IMR-90 (cell line): Measurements from ENCODE around the gene GPR17. TPM values are rescaled to one million over a fixed set of nuclear protein-coding genes. Genes with fewer than 3 reads are reported as not detected.

Experiments used
- ATAC-seq: fragments of 200-7000 bp; cut with Tn5 transposase; 2 replicates; pipeline ENCODE4 v1.9.1; 2020; ENCODE audit warnings: low read depth, mild to moderate bottlenecking, moderate library complexity
- BruUV-seq: library from RNA; stranded (reverse); fragments of 400-500 nt; replicated peaks from 2 replicates; lab custom pipeline; 2021; lab: Mats Ljungman, UMichigan
- CTCF ChIA-PET: fragments of 300-600 bp; formaldehyde crosslinking; extraction: SDS; loops from one replicate; lab custom pipeline; 2021; ENCODE audit warnings: antibody characterized with exemption; lab: Yijun Ruan, JAX
- POLR2A ChIA-PET: fragments of 300-600 bp; sonication (Branson Sonifier 250); formaldehyde crosslinking; loops from one replicate; lab custom pipeline; 2022; ENCODE audit warnings: antibody characterized with exemption; ENCODE audit not compliant: unreplicated experiment; lab: Charles Lee
- DNase-seq: peaks from one replicate; pipeline ENCODE4 v3.0.0; 2013
- H2AFZ ChIP-seq: replicated peaks from 2 replicates; pipeline ENCODE3; 2013; ENCODE audit warnings: low read length, mild to moderate bottlenecking; ENCODE audit not compliant: poor library complexity
- H2AK5ac ChIP-seq: 2 replicates; pipeline ENCODE4 v1.6.1; 2013; ENCODE audit warnings: low read depth, low read length, inconsistent platforms
- H2AK9ac ChIP-seq: replicated peaks from 2 replicates; pipeline ENCODE3; 2013; ENCODE audit warnings: mild to moderate bottlenecking, low read depth, low read length, moderate library complexity; ENCODE audit not compliant: poor library complexity
- H2BK120ac ChIP-seq: 2 replicates; pipeline ENCODE4 v1.6.1; 2013; ENCODE audit warnings: low read depth, low read length, inconsistent platforms
- H2BK15ac ChIP-seq: 3 replicates; pipeline ENCODE4 v1.6.1; 2013; ENCODE audit warnings: low read depth, low read length, inconsistent platforms
- H2BK20ac ChIP-seq: 2 replicates; pipeline ENCODE4 v1.6.1; 2013; ENCODE audit warnings: low read depth, mild to moderate bottlenecking, inconsistent platforms, low read length, moderate library complexity
- H2BK5ac ChIP-seq: 2 replicates; pipeline ENCODE4 v1.6.1; 2013; ENCODE audit warnings: mild to moderate bottlenecking, low read depth, low read length, inconsistent platforms; ENCODE audit not compliant: poor library complexity, severe bottlenecking
- H3K14ac ChIP-seq: replicated peaks from 2 replicates; pipeline ENCODE4 v1.6.1; 2013; ENCODE audit warnings: low read depth, low read length, inconsistent platforms
- H3K18ac ChIP-seq: 2 replicates; pipeline ENCODE4 v1.6.1; 2013; ENCODE audit warnings: low read depth, low read length, control low read depth
- H3K23ac ChIP-seq: 2 replicates; pipeline ENCODE4 v1.6.1; 2013; ENCODE audit warnings: low read depth, low read length, inconsistent platforms
- H3K27ac ChIP-seq: 2 replicates; pipeline ENCODE4 v1.5.1; 2013; ENCODE audit warnings: mild to moderate bottlenecking, control low read depth, low read length; ENCODE audit not compliant: insufficient read depth
- H3K27me3 ChIP-seq: 2 replicates; pipeline ENCODE4 v1.6.1; 2013; ENCODE audit warnings: low read length; ENCODE audit not compliant: control insufficient read depth, insufficient read depth
- H3K36me3 ChIP-seq: 2 replicates; pipeline ENCODE4 v1.6.1; 2013; ENCODE audit warnings: low read length, mixed read lengths; ENCODE audit not compliant: control insufficient read depth, insufficient read depth
- H3K4ac ChIP-seq: 2 replicates; pipeline ENCODE4 v1.6.1; 2013; ENCODE audit warnings: low read depth, low read length, inconsistent platforms
- H3K4me1 ChIP-seq: 2 replicates; pipeline ENCODE4 v1.6.1; 2013; ENCODE audit warnings: low read length, mixed read lengths; ENCODE audit not compliant: control insufficient read depth, insufficient read depth
- H3K4me2 ChIP-seq: 2 replicates; pipeline ENCODE4 v1.6.1; 2013; ENCODE audit warnings: low read depth, mild to moderate bottlenecking, control low read depth, low read length, moderate library complexity
- H3K4me3 ChIP-seq: 2 replicates; pipeline ENCODE4 v1.5.1; 2013; ENCODE audit warnings: low read depth, mild to moderate bottlenecking, control low read depth, low read length, moderate library complexity; ENCODE audit not compliant: insufficient read depth
- H3K56ac ChIP-seq: 2 replicates; pipeline ENCODE4 v1.6.1; 2013; ENCODE audit warnings: low read length, inconsistent platforms; ENCODE audit not compliant: insufficient read depth; ENCODE audit errors: extremely low read depth
- H3K79me1 ChIP-seq, 2 experiments: 2 replicates each; pipeline ENCODE4 v1.6.1; 2013; ENCODE audit warnings: low read length in 2 of 2, inconsistent platforms in 1 of 2, low read depth in 1 of 2
- H3K9ac ChIP-seq: 2 replicates; pipeline ENCODE4 v1.6.1; 2013; ENCODE audit warnings: low read depth, low read length, control low read depth
- H3K9me1 ChIP-seq: 2 replicates; pipeline ENCODE4 v1.6.1; 2013; ENCODE audit warnings: low read length, inconsistent platforms; ENCODE audit not compliant: insufficient read depth
- H3K9me3 ChIP-seq: 2 replicates; pipeline ENCODE4 v1.6.1; 2013; ENCODE audit warnings: low read length; ENCODE audit not compliant: control insufficient read depth, insufficient read depth
- H4K20me1 ChIP-seq: 2 replicates; pipeline ENCODE4 v1.6.1; 2013; ENCODE audit warnings: low read length, inconsistent platforms; ENCODE audit not compliant: insufficient read depth
- H4K5ac ChIP-seq: 2 replicates; pipeline ENCODE4 v1.6.1; 2013; ENCODE audit warnings: mild to moderate bottlenecking, low read depth, low read length, control low read depth
- H4K8ac ChIP-seq, 2 experiments: 2 replicates each; pipeline ENCODE4 v1.6.1; 2013; ENCODE audit warnings: low read depth in 2 of 2, low read length in 2 of 2, control low read depth in 1 of 2, inconsistent platforms in 1 of 2
- H4K91ac ChIP-seq: 2 replicates; pipeline ENCODE4 v1.6.1; 2013; ENCODE audit warnings: low read depth, low read length, inconsistent platforms; ENCODE audit not compliant: insufficient read depth
- BHLHE40 ChIP-seq: fragments of 150-350 bp; IDR thresholded peaks from 2 replicates; pipeline ENCODE4 v1.6.1; 2016; ENCODE audit warnings: mild to moderate bottlenecking, low read depth, low read length
- CEBPB ChIP-seq: IDR thresholded peaks from 2 replicates; pipeline ENCODE4 v1.6.1; 2012; ENCODE audit warnings: low read depth, low read length, improper control_type of control experiment
- ELK1 ChIP-seq: fragments of 150-350 bp; IDR thresholded peaks from 2 replicates; pipeline ENCODE4 v1.6.1; 2016; ENCODE audit warnings: low read depth, mild to moderate bottlenecking, low read length, moderate library complexity, borderline replicate concordance
- FOS ChIP-seq: fragments of 150-350 bp; IDR thresholded peaks from 2 replicates; pipeline ENCODE4 v1.6.1; 2016; ENCODE audit warnings: low read depth, low read length
- MAZ ChIP-seq: IDR thresholded peaks from 2 replicates; pipeline ENCODE4 v1.6.1; 2012; ENCODE audit warnings: low read depth, mild to moderate bottlenecking, low read length, improper control_type of control experiment, moderate library complexity, borderline replicate concordance
- MXI1 ChIP-seq: IDR thresholded peaks from 2 replicates; pipeline ENCODE4 v1.6.1; 2012; ENCODE audit warnings: low read depth, mild to moderate bottlenecking, low read length, moderate library complexity, borderline replicate concordance
- RAD21 ChIP-seq: IDR thresholded peaks from 2 replicates; pipeline ENCODE4 v1.6.1; 2012; ENCODE audit warnings: low read length, improper control_type of control experiment
- RFX5 ChIP-seq: IDR thresholded peaks from 2 replicates; pipeline ENCODE4 v1.8.0; 2012; ENCODE audit warnings: low read depth, mild to moderate bottlenecking, low read length, moderate library complexity
- SMC3 ChIP-seq: fragments of 150-350 bp; IDR thresholded peaks from 2 replicates; pipeline ENCODE4 v1.6.1; 2016; ENCODE audit warnings: low read depth, mild to moderate bottlenecking, antibody characterized with exemption, low read length, moderate library complexity
- WGBS, 2 experiments: methylation state at CpG; one replicate each; pipeline versions ENCODE4 v1.1.5 to v1.1.7; 2013; ENCODE audit warnings: missing lambda C conversion rate in 2 of 2; ENCODE audit not compliant: insufficient read length in 1 of 2; ENCODE audit errors: extremely low coverage in 2 of 2; 5-methylcytosine and 5-hydroxymethylcytosine counted together
- dilution Hi-C: fragments of 300-500 bp; cut with HindIII; formaldehyde crosslinking; loops from one replicate; pipeline ENCODE4 v1.14.3; 2018; ENCODE audit warnings: low sequenced_read_pairs; ENCODE audit not compliant: unreplicated experiment
- in situ Hi-C: fragments of 300-500 bp; cut with MboI; formaldehyde crosslinking; loops from 3 replicates; pipeline ENCODE4 v1.14.3; 2019; ENCODE audit warnings: low sequenced_read_pairs, inconsistent platforms, mixed read lengths
- intact Hi-C: fragments of 100-400 bp; cut with micrococcal nuclease; formaldehyde crosslinking; loops from 2 replicates; pipeline ENCODE4 v1.10.0; 2022
- polyA plus RNA-seq, 3 experiments: library from polyadenylated mRNA; depleted of rRNA; stranded (reverse); fragments of >200 nt; gene quantifications; 2 replicates each; pipeline ENCODE4 v1.2.3, GENCODE V29; 2012; ENCODE audit warnings: low replicate concordance in 1 of 3
- total RNA-seq: library from RNA; depleted of rRNA; stranded (reverse); fragments of >200 nt; gene quantifications from 2 replicates; pipeline ENCODE4 v1.2.3, GENCODE V29; 2012

Gene GPR17
- total and polyA plus RNA-seq, 2 of the 4 experiments (the other 2 are of a cell fraction): not detected

GRCh38 chr2:127609818-127610217, 36.1 kb upstream of the GPR17 start:
- no peak overlapping the region for H3K23ac ChIP-seq
- no peaks in the 10 kb centered on the region for H3K36me3 ChIP-seq
- dilution Hi-C loops: no loop called here

More at GRCh38 chr2:127609818-127610217, 36.1 kb upstream of the GPR17 start:
- Histone ChIP-seq H2BK120ac (no peak overlapping the region), H3K4me2 (no peak overlapping the region), H3K18ac (no peak overlapping the region), H3K27me3 (peaks cover 20% of the 10 kb centered on the region), H3K4ac (no peak overlapping the region), H3K79me1 (no peaks in the 10 kb centered on the region), H4K8ac (no peak overlapping the region), H2BK5ac (no peak overlapping the region), H3K9me3 (peaks cover 21% of the 10 kb centered on the region), H3K9me1 (no peaks in the 10 kb centered on the region), H2BK15ac (no peak overlapping the region), H4K5ac (no peak overlapping the region), H2AK9ac (no peak overlapping the region), H2AK5ac (no peak overlapping the region), H3K14ac (no peak overlapping the region), H3K9ac (no peak overlapping the region), H3K4me3 (no peak overlapping the region), H2AFZ (no peak overlapping the region), H4K91ac (no peak overlapping the region), H3K27ac (no peak overlapping the region), H4K20me1 (no peaks in the 10 kb centered on the region), H3K56ac (no peak overlapping the region), H2BK20ac (no peak overlapping the region), H3K4me1 (no peaks in the 10 kb centered on the region)
- BruUV-seq: no TSS peak
- 93% methylated on average over 3 of the region's 8 CpGs; no CpG with 5 or more reads in 1 of the 2 experiments for WGBS, 2 experiments
- POLR2A ChIA-PET: no interaction called here
- TF ChIP-seq FOS (no peak), RAD21 (no peak), MXI1 (no peak), CEBPB (no peak), MAZ (no peak), RFX5 (no peak), SMC3 (no peak), ELK1 (no peak), BHLHE40 (no peak)
- no peak for DNase-seq
- ATAC-seq: no peak
- in situ Hi-C loops (no loop called here), intact Hi-C loops (loop anchor here (2.0 kb wide), 1 partner anchor 13 kb away; no protein-coding TSS in a partner anchor)
- CTCF ChIA-PET: no interaction called here
